GM19193 (cell line): Measurements from ENCODE around the gene PI3.

Experiments
- POLR2A ChIP-seq: IDR thresholded peaks from 4 replicates; pipeline ENCODE4 v1.6.1; 2011; ENCODE audit not compliant: insufficient read depth, insufficient read length; ENCODE audit errors: extremely low read depth

The PI3 gene, protein sequence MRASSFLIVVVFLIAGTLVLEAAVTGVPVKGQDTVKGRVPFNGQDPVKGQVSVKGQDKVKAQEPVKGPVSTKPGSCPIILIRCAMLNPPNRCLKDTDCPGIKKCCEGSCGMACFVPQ

DNA sequence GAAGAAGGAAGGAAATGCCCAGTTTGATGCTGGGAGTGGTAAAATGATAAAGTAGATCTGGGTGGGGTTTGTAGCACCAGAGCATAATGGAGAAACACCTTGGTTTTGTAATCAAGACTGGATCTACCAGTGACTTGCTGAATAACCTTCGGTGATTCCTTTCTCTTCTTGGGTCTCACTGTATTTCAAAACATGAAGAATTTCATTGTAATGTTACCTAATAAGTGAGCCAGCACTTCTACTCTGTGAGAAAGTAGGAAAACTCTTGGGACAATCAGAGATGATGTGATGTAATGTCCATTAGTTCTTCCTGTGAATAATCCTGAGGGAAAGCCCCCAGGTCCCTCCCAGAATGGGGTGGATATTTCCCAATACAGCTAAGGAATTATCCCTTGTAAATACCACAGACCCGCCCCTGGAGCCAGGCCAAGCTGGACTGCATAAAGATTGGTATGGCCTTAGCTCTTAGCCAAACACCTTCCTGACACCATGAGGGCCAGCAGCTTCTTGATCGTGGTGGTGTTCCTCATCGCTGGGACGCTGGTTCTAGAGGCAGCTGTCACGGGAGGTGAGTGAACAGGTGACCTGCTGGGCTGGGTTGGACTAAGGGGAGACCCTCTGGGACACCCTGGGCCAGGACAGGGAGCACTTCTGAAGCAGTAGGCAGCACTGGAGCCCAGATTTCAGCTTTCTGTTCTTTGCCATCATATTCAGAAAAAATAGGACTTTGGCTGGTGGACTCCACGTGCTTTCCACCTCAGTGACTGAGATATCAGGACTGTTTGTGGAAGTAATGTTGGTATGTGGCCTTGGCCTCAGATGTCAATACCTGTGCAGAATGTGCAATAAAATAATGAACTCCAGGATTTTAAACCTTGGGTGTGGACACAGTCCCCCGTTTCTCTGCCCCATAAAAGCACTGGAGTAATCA lies at the start of gene PI3:
Gene PI3, plus strand, starts transcription at position 469 of the 931 bp plus-strand sequence. Its CDS starts 21 bp downstream, at position 490.
- no peak for TF ChIP-seq POLR2A

DNA sequence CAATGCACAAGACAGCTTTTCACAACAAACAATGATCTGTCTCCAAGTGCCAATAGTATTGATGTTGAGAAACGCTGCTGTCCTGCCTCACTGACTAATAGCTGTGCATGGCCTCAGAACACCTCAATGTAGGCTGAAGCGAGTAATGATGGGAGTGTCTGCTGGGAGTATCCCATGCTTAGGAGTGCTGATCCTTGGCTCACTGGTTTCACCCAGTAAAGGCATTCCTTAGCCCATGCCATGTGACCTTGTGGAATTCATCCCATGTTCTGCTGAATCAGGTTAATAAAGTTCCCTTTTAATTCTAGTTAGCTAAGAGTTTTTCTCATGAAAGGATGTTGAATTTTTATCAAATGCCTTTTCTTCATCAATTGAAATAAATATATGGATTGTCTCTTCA lies 46.6 kb upstream of the PI3 start:
- no peak for TF ChIP-seq POLR2A

DNA sequence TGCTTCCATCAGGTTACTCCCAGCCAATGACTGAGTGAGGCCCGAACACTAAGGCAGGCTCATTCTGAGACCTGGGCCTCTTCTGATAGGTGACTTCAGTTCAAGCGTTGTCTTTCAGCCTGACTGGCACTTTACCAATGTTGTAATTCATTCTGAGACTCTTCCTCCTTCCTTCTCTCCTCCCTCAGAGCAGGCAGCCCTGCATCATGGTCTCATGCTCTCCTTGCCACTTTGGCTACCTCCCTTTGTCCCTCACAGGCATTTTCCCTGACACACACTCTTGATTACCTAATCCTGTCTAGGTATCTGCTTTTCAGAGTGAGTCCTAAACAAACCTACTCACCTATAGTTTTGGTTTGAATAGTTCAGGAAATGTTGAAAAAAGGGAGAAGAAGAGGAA lies 37.8 kb upstream of the PI3 start:
- no peak for TF ChIP-seq POLR2A

DNA sequence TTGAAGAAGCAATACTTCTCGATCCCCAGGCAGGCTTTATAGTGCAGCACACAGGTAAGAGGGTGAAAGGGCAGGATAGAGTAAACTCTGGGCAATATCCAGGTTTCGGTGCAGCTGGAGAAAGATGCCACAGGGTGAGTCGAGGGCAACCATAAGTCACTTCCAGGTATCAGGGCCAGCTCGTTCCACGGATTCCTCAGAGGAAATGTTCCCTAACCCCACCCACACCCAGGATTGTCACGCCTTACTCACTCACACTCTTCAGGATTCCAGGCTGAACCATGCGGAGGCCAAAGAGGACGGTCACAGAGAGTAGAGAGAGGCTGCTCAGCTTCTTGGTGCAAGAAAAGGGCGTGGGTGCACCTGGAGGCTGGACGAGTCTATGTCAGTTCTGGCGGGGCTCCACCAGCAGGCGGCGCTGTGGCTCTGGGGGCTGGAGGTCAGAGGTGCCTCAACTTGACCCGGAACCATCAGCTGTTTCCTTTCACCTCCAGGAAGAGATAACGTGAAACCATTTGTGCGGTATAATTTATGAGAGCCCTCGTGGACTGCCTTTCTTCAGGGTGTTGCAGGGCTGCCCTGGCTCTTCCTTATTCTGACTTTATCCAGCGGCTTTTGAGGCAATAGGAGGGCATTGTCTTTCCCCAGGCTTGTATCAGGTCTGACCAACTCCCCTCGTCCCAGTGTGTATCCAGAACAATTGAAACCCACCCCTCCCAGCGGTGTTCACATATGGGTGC lies 36.0 kb upstream of the PI3 start:
- TF ChIP-seq POLR2A, result no peak

DNA sequence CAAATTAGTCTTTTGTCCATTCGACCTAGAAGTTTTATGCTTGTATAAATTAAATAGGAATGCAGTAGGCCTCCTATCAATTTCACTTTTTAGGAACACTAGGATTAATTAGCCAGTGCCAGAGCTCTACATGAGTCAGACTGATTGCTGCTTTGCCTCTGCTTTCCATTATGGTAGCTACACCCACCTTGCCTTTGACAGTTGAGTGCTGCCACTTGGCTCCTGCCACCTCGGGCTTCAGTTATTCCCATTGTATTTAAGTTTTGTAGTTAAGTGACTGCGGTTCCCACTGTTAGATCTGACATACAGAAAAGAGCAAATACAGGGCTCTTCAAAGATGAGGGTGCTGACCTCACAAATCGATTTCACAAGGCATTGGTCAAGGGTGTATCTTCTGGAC lies 33.9 kb upstream of the PI3 start:
- no peak for TF ChIP-seq POLR2A

DNA sequence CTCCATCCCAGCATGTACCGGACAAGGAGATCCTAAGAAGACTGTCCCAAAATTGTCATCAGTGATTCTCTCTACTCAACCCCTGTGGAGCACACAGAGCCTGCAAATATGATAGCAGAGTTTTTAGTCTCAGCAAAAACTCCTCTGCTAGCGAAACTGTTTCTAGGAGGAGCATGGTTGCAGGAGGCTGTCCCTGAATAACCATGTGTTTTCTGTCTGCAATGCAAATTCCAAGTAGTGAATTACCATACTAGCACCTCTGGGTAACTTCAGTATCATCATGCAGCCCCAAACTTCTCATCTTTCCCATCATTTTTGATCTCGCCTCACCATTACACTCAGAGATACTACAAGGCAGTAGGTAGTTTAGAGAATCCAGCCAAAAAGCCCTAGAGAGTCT lies 25.6 kb upstream of the PI3 start:
- no peak for TF ChIP-seq POLR2A

DNA sequence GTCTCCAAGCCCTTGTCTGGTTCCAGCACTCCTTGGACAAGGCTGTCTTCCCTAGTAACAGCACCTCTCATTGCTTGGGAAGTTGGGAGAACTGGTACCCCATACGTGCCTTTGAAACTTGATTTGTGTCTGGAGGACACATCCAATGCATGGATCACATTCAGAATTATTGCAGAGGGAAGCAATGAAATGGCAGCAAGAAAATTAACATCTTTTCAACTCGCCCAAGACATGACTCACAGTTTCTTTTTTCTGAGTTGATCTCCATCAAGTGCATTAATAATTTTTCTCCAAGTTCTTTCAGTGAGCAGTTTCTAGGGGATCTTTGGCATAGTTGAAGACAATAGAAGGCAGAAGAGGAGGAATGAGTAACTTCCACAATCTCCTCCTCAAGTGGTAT lies 22.3 kb upstream of the PI3 start:
- no peak for TF ChIP-seq POLR2A

DNA sequence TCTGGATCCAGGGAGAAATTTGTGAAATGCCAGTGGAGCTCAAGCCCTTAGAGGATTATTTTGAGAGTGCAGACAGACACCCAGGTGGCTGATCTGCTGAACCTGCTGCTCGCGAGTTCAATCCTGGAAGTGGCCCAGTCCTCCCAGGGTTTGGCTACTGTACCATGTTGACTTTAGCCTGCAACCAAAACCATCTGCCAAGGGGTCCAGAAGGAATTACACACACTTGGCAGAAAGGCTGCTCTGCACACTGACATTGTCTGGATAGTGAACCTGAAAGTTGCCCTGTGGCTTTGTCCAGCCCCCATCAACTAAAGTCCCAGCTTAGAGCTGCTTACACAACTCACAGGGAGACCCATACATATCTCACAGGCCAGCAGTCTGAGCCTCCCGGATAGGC lies 21.6 kb upstream of the PI3 start:
- no peak for TF ChIP-seq POLR2A

DNA sequence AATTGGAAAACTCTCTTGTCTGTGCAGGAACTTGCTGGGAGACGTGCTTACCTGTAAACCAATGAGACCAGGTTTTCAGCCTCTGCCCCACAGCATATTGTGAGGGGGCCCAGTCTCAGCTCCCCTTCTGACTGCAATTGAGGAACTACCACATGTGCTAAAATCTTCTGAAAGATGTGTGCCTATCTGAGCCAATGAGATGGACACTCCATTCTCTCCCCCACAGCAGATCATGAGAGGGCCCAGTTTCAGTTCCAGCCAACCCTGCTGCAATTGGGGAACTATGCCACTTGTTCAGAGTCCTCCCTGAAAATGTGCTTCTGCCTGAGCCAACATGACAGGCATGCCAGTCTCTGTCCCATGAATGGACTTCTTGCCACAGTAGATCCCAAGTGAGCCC lies 20.9 kb upstream of the PI3 start:
- no peak for TF ChIP-seq POLR2A

DNA sequence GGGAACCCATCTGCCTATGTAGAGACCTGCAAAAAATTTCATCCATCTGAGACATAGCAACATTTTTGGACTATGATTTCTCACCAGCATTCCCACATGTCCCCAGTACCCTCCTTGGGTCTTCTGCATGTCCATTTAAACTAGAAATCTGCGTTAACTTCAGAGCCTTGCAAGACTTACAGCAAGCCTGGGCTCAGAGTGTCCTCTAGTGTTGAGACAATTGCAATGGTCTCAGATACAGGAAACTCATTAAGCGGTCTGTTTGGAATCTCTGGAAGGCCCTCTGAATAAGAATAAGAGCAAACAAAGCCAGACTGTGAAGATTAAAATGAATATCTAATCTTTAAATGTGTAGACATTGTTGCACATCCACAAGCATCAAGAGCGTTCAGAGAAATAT lies 20.5 kb upstream of the PI3 start:
- no peak for TF ChIP-seq POLR2A

DNA sequence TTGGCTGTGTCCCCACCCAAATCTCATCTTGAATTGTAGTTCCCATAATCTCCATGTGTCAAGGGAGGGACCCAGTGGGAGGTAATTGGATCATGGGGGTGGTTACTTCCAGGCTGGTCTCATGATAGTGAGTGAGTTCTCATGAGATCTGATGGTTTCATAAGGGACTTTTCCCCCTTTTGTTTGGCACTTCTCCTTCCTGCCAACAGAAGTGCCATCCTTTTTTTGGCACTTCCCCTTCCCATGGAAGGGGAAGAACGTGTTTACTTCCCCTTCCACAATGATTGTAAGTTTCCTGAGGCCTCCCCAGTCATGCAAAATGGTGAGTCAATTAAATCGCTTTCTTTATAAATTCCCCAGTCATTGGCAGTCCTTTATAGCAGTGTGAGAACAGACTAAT lies 18.0 kb upstream of the PI3 start:
- no peak for TF ChIP-seq POLR2A

DNA sequence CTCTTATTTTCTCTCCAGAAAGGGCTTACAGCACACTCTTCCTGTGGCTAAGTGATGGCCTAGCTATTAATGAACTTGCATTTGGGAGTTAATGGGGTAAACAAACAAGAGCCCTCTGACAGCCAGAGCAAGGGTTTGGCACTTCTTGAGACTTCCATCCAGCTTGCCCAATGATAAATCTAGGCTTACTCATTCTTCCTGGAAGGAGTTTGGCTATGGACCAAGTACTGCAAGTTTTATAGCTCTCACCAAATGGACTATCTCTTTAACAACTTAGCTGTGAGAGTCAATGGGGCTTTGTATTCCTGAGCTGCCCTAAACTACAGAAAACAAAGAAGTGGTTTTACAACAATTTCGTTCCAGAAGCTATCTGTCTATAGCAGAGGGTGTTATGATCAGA lies 16.7 kb upstream of the PI3 start:
- no peak for TF ChIP-seq POLR2A

DNA sequence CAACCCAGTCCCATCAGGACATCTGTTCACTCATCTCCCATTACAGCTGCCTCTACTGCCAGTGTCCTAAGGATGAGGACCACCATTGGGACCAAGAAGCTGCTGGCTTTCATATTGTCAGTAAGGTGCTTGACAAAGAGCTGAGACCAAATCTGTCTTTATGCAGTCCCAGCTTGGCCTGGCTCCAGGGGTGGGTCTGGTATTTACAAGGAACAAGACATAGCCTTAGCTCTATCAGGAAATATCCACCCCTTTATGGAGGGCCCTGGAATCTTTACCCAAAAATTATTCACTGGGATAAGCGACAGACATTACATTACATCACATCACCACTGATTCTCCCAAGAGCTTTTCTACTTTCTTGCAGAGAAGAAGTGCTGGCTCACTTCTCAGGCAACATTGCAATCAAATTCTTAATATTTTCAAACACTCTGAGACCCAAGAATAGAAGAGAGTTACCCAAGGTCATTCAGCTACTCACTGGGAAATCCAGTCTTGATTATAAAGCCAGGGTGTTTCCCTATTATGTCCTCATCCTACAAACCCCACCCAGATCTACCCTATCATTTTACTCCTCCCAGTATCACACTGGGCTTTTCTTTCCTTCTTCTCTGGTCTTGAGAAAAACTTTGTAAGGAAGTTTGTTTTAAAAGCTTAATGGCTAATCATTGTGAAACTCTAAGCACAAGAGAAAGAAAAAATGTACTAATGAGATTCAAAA lies 11.5 kb upstream of the PI3 start:
- TF ChIP-seq POLR2A, result no peak

DNA sequence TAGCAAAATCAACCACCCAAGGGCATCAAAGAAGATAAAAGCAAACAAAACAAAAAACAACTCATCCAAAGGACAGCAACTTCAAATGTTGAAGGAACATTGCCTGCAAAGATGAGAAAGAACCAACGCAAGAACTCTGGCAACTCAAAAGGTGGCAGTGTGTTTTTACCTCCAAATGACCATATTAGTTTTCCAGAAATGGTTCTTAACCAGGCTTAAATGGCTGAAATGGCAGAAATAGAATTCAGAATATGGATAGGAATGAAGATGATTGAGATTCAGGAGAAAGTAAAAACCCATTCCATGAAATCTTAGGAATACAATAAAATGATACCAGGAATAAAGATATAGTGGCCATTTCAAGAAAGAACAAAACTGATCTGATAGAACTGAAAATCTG lies 9.8 kb upstream of the PI3 start:
- TF ChIP-seq POLR2A, result no peak

DNA sequence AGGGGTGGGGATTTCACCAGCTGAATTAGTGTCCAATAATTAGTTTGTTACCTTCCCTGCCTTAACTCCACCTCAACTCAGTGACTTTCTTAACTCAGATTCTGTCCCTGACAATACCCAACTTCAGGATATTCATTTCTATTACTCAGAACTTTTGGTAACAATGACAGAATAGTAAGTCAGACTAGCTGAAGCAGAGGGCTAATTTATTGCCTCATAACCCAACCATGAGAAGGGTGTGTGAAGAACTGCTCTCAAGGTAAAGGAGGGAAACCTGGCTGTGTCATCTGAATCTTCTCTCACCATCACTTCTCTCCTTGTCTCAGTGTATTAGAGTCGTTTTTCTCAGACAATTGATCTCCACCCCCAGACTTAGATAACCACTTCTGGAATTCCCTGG lies 1.2 kb upstream of the PI3 start:
- TF ChIP-seq POLR2A, result no peak
